Adrenal gland (tissue), 5 donors: ENCODE data around the gene TMEM242.

Experiments used
- CTCF ChIP-seq, 6 experiments: fragments of 450-650 bp in 4 of 6; fragments of 200-600 bp in 2 of 6; sonication (generic) in 1 of 6; IDR thresholded peaks; 1 replicate in 5 of 6; 2 replicates in 1 of 6; pipeline versions ENCODE4 v1.5.1 to v1.8.0; 2016 to 2021; ENCODE audit warnings: antibody characterized with exemption in 6 of 6, mild to moderate bottlenecking in 2 of 6, moderate library complexity in 1 of 6
- POLR2A ChIP-seq, 2 donors: fragments of 450-650 bp; IDR thresholded peaks; one replicate each; pipeline ENCODE4 v1.6.1; 2017; ENCODE audit warnings: antibody characterized with exemption in 2 of 2, mild to moderate bottlenecking in 2 of 2, moderate library complexity in 1 of 2
- donor health status: DM: no; HTN: no; CAD: no.

DNA sequence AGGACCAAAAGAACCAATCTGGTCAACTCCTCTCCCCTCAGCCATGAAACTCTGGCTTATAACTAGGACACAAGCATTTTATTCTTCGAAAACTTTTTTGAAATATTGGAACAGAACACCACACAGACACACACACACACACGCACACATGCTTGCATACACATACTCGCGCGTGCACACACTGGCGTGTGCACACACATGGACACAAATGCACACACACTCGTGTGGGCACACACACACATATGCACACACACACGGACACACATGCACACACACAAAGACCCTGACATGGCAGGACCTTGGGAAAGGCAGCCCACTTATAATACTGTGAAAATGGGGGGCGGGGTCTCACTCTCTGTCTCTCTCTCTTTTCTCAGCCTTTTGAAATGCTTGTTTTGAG, 63.9 kb downstream of the TMEM242 start:
- no peak for TF ChIP-seq POLR2A (IDR thresholded peaks at IDR 0.05)
- TF ChIP-seq CTCF (IDR thresholded peaks at IDR 0.05), result no peak
